ENCODE results near the gene VAMP5. TPM values are rescaled to one million over a fixed set of nuclear protein-coding genes. Genes with fewer than 3 reads are reported as not detected.
A peak's percentile ranks its signal among the peaks of the same experiment; 100 is the strongest.

Gene VAMP5
- total and polyA plus RNA-seq, 2 donors from 2014 or later, result 46.0 to 145 TPM

DNA sequence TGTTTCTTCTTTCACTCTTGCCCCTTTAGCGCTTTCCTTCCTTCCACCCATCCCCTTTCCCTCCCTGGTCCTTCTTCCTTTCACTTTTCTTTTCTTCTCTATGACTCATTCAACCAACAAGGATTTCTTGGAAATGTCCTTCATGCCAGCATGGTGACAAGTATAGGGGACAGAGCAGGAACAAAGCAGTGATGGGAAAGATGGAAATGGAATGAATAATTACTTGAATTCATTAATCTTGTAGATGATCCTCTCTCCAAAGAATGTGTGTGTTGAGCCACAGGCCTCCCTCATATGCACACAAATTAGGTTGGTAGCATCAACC lies 1.5 kb downstream of the VAMP5 start:
- FAIRE-seq, result no peak
- Histone ChIP-seq H3K9ac (ENCODE audit: low read length in 3 of 3) (no peak overlapping the region), H3K4me1 (ENCODE audit: control insufficient read depth in 2 of 3, insufficient read depth in 2 of 3, low read depth in 1 of 3, low read length in 3 of 3) (peaks cover 0 to 26% (median 0%) of the 10 kb centered on the region in 3 donors), H3K27me3 (ENCODE audit: control insufficient read depth, insufficient read depth, low read length) (no peaks in the 10 kb centered on the region), H3K9me3 (ENCODE audit: control insufficient read depth in 2 of 3, insufficient read depth in 1 of 3, low read length in 3 of 3) (no peaks in the 10 kb centered on the region), H3K36me3 (ENCODE audit: control insufficient read depth in 2 of 3, insufficient read depth in 3 of 3, low read length in 3 of 3) (peaks cover 0 to 8% (median 2%) of the 10 kb centered on the region in 3 donors), H3K4me3 (ENCODE audit: low read length in 3 of 3) (peak overlapping the region in 1 of 3 donors; percentile 74), H3K27ac (ENCODE audit: low read depth in 2 of 2, low read length in 2 of 2) (peak overlapping the region; percentile 93 to 94)
- TF ChIP-seq, protein P1, sequence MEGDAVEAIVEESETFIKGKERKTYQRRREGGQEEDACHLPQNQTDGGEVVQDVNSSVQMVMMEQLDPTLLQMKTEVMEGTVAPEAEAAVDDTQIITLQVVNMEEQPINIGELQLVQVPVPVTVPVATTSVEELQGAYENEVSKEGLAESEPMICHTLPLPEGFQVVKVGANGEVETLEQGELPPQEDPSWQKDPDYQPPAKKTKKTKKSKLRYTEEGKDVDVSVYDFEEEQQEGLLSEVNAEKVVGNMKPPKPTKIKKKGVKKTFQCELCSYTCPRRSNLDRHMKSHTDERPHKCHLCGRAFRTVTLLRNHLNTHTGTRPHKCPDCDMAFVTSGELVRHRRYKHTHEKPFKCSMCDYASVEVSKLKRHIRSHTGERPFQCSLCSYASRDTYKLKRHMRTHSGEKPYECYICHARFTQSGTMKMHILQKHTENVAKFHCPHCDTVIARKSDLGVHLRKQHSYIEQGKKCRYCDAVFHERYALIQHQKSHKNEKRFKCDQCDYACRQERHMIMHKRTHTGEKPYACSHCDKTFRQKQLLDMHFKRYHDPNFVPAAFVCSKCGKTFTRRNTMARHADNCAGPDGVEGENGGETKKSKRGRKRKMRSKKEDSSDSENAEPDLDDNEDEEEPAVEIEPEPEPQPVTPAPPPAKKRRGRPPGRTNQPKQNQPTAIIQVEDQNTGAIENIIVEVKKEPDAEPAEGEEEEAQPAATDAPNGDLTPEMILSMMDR (IDR thresholded peaks at IDR 0.05; ENCODE audit: borderline replicate concordance, extremely low read depth, insufficient read depth), result no peak
- DNase-seq, result no peak
- intact Hi-C loops (cut with DNase I), result no loop called here

DNA sequence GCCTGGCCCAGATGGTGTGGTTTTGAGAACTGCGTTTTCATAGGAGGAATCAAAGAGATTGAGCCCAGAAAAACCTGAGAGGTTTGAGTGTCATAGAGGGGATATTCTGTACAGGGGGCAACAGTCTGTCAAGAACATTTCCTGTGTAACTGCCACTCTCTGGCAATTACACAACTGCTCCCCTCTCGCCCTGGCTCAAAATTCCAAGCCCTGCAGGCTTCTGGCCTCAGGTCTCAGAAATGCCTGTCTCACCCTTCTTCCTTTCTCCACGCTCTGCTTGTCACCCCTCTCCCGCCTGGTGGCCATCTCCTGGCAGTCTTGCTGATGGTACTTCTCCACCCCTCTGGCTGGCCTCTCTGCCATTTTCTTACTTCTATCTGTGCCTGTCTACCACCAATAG lies 4.0 kb downstream of the VAMP5 start:
- peak overlapping the region in 1 of 2 donors; percentile 16 for H3K27ac ChIP-seq (ENCODE audit: low read depth in 2 of 2, low read length in 2 of 2)
- H3K9me3 ChIP-seq (ENCODE audit: control insufficient read depth in 2 of 3, insufficient read depth in 1 of 3, low read length in 3 of 3), result no peaks in the 10 kb centered on the region
- DNase-seq, result no peak
- H3K27me3 ChIP-seq (ENCODE audit: control insufficient read depth, insufficient read depth, low read length), result no peaks in the 10 kb centered on the region
- H3K4me3 ChIP-seq (ENCODE audit: low read length in 3 of 3), result no peak overlapping the region
- H3K4me1 ChIP-seq (ENCODE audit: control insufficient read depth in 2 of 3, insufficient read depth in 2 of 3, low read depth in 1 of 3, low read length in 3 of 3), result peaks cover 0 to 36% (median 0%) of the 10 kb centered on the region in 3 donors
- intact Hi-C loops (cut with DNase I), result no loop called here
- FAIRE-seq, result no peak
- no peak overlapping the region for H3K9ac ChIP-seq (ENCODE audit: low read length in 3 of 3)
- TF ChIP-seq, protein P1 (IDR thresholded peaks at IDR 0.05; ENCODE audit: borderline replicate concordance, extremely low read depth, insufficient read depth), result no peak
- H3K36me3 ChIP-seq (ENCODE audit: control insufficient read depth in 2 of 3, insufficient read depth in 3 of 3, low read length in 3 of 3), result peaks cover 0 to 2% (median 0%) of the 10 kb centered on the region in 3 donors

DNA sequence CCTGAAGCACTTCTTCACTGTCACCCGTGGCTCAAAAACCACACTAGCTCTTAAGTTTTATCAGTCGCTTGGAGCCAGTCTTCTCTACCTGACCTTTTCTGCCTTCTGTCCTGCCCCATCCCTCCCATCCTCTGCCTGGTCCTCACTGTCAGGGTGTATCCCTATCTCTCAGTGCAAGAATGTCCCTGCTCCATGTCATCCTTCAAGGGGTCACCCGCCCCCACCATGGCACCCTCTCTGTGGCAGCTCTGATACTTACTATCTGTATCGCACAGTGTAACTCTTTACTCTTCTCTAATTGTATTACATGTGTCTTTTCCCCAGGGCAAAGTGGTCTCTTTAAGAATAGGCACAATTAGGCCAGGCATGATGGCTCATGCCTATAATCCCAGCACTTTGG lies 4.4 kb downstream of the VAMP5 start:
- intact Hi-C loops (cut with DNase I), result no loop called here
- no peak overlapping the region for H3K9ac ChIP-seq (ENCODE audit: low read length in 3 of 3)
- DNase-seq, result no peak
- H3K9me3 ChIP-seq (ENCODE audit: control insufficient read depth in 2 of 3, insufficient read depth in 1 of 3, low read length in 3 of 3), result no peaks in the 10 kb centered on the region
- H3K27ac ChIP-seq (ENCODE audit: low read depth in 2 of 2, low read length in 2 of 2), result no peak overlapping the region
- peaks cover 0 to under 1% (median 0%) of the 10 kb centered on the region in 3 donors for H3K36me3 ChIP-seq (ENCODE audit: control insufficient read depth in 2 of 3, insufficient read depth in 3 of 3, low read length in 3 of 3)
- no peak overlapping the region for H3K4me3 ChIP-seq (ENCODE audit: low read length in 3 of 3)
- FAIRE-seq, result no peak
- H3K27me3 ChIP-seq (ENCODE audit: control insufficient read depth, insufficient read depth, low read length), result no peaks in the 10 kb centered on the region
- TF ChIP-seq, protein P1 (IDR thresholded peaks at IDR 0.05; ENCODE audit: borderline replicate concordance, extremely low read depth, insufficient read depth), result no peak
- peaks cover 0 to 34% (median 0%) of the 10 kb centered on the region in 3 donors for H3K4me1 ChIP-seq (ENCODE audit: control insufficient read depth in 2 of 3, insufficient read depth in 2 of 3, low read depth in 1 of 3, low read length in 3 of 3)

DNA sequence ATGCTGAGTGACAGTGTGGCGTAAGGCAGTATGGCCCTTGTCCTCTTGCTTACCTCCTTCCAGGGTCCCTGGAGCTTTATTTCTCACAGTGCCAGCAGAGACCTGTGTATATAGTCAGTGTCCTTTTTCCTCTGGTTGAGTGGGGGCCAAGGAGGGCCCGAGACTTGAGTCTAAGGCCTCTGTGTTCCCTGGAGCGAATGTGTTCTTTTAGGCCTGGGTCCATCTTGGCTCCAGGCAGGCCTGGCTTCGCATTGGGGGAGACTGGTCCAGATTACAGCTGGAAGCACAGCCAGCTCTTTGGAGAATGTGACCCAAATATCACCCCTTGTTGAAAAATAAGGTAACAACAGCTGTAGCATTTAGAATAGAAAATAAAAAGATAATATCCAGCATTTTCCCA lies 5.0 kb downstream of the VAMP5 start:
- H3K9me3 ChIP-seq (ENCODE audit: control insufficient read depth in 2 of 3, insufficient read depth in 1 of 3, low read length in 3 of 3), result no peaks in the 10 kb centered on the region
- H3K4me1 ChIP-seq (ENCODE audit: control insufficient read depth in 2 of 3, insufficient read depth in 2 of 3, low read depth in 1 of 3, low read length in 3 of 3), result peaks cover 0 to 32% (median 2%) of the 10 kb centered on the region in 3 donors
- intact Hi-C loops (cut with DNase I), result no loop called here
- H3K9ac ChIP-seq (ENCODE audit: low read length in 3 of 3), result no peak overlapping the region
- H3K27ac ChIP-seq (ENCODE audit: low read depth in 2 of 2, low read length in 2 of 2), result no peak overlapping the region
- H3K4me3 ChIP-seq (ENCODE audit: low read length in 3 of 3), result no peak overlapping the region
- H3K27me3 ChIP-seq (ENCODE audit: control insufficient read depth, insufficient read depth, low read length), result no peaks in the 10 kb centered on the region
- TF ChIP-seq, protein P1 (IDR thresholded peaks at IDR 0.05; ENCODE audit: borderline replicate concordance, extremely low read depth, insufficient read depth), result no peak
- H3K36me3 ChIP-seq (ENCODE audit: control insufficient read depth in 2 of 3, insufficient read depth in 3 of 3, low read length in 3 of 3), result no peaks in the 10 kb centered on the region
- FAIRE-seq (no peak), DNase-seq (no peak)
